ENCODE data around the gene ZNF57.
"Not testable (repeated sequence)": the region's sequence is repeated elsewhere in the genome, so short reads cannot be mapped to it uniquely, and the experiment has no call there.

GRCh38 chr19:2963631-2964030, 62.9 kb downstream of the ZNF57 start:
- not testable (repeated sequence) for TF ChIP-seq CTCF, EP300 (IDR thresholded peaks at IDR 0.05)
